Keratinocyte (primary cell): Measurements from ENCODE around the gene RGS6. TPM values are rescaled to one million over a fixed set of nuclear protein-coding genes. Genes with fewer than 3 reads are reported as not detected.

ENCODE experiments used
- DNase-seq: peaks from one replicate; pipeline ENCODE4 v3.0.0-alpha.2; 2011; ENCODE audit warnings: low read depth, missing footprints, low spot score
- FAIRE-seq: peaks from 2 replicates; lab custom pipeline; 2011; peaks lifted over from hg19 to GRCh38; lab: Jason Lieb, UNC
- H2AFZ ChIP-seq: 2 replicates; pipeline ENCODE4 v1.6.0; 2012; ENCODE audit warnings: low read length, control low read depth, inconsistent platforms; ENCODE audit not compliant: control insufficient read depth
- H3K27ac ChIP-seq: 2 replicates; pipeline ENCODE4 v1.5.1; 2011; ENCODE audit warnings: low read length; ENCODE audit not compliant: control insufficient read depth, insufficient read depth
- H3K27me3 ChIP-seq: 3 replicates; pipeline ENCODE4 v1.6.0; 2011; ENCODE audit warnings: low read length; ENCODE audit not compliant: control insufficient read depth, insufficient read depth; ENCODE audit errors: extremely low read depth
- H3K36me3 ChIP-seq, 2 experiments: 2 replicates in 1 of 2; 3 replicates in 1 of 2; pipeline ENCODE4 v1.5.1; 2011; ENCODE audit warnings: low read length in 2 of 2, mild to moderate bottlenecking in 1 of 2; ENCODE audit not compliant: control insufficient read depth in 2 of 2, insufficient read depth in 2 of 2; ENCODE audit errors: extremely low read depth in 1 of 2
- H3K4me1 ChIP-seq: 3 replicates; pipeline ENCODE4 v1.5.1; 2011; ENCODE audit warnings: low read length; ENCODE audit not compliant: control insufficient read depth, insufficient read depth; ENCODE audit errors: extremely low read depth
- H3K4me2 ChIP-seq: 3 replicates; pipeline ENCODE4 v1.6.0; 2011; ENCODE audit warnings: low read depth, low read length; ENCODE audit not compliant: control insufficient read depth, insufficient read depth; ENCODE audit errors: extremely low read depth
- H3K4me3 ChIP-seq, 3 experiments: fragments of 200-600 bp in 1 of 3; sonication (generic) in 1 of 3; 2 replicates in 2 of 3; 3 replicates in 1 of 3; pipeline ENCODE4 v1.5.1; 2011 to 2016; ENCODE audit warnings: low read length in 3 of 3, mild to moderate bottlenecking in 3 of 3, control low read depth in 2 of 3, inconsistent platforms in 1 of 3, low read depth in 1 of 3, mixed read lengths in 1 of 3, mixed run types in 1 of 3, moderate library complexity in 1 of 3; ENCODE audit not compliant: control insufficient read depth in 2 of 3, insufficient read depth in 2 of 3; ENCODE audit errors: extremely low read depth in 1 of 3
- H3K79me2 ChIP-seq: 2 replicates; pipeline ENCODE4 v1.6.0; 2012; ENCODE audit warnings: low read length; ENCODE audit not compliant: control insufficient read depth, insufficient read depth
- H3K9ac ChIP-seq: 3 replicates; pipeline ENCODE4 v1.6.0; 2011; ENCODE audit warnings: low read length; ENCODE audit not compliant: control insufficient read depth, insufficient read depth; ENCODE audit errors: extremely low read depth
- H3K9me1 ChIP-seq: 3 replicates; pipeline ENCODE4 v1.6.0; 2011; ENCODE audit warnings: low read length; ENCODE audit not compliant: control insufficient read depth, insufficient read depth; ENCODE audit errors: extremely low read depth
- H3K9me3 ChIP-seq: 2 replicates; pipeline ENCODE4 v1.5.1; 2012; ENCODE audit warnings: low read depth, low read length; ENCODE audit not compliant: control insufficient read depth
- H4K20me1 ChIP-seq: 3 replicates; pipeline ENCODE4 v1.6.0; 2011; ENCODE audit warnings: low read length; ENCODE audit not compliant: control insufficient read depth, insufficient read depth; ENCODE audit errors: extremely low read depth
- EZH2 ChIP-seq: IDR thresholded peaks from one replicate; pipeline ENCODE4 v1.6.1; 2012; ENCODE audit warnings: inconsistent platforms, mild to moderate bottlenecking, low read length, moderate library complexity
- dilution Hi-C: fragments of 300-500 bp; cut with MboI; formaldehyde crosslinking; loops from one replicate; pipeline ENCODE4 v1.7.0; 2020; ENCODE audit warnings: low sequenced_read_pairs; ENCODE audit not compliant: extremely low pct_ligation_motif_present
- polyA plus RNA-seq, 5 experiments: library from polyadenylated mRNA; depleted of rRNA in 3 of 5; stranded (reverse) in 3 of 5; stranded (forward) in 1 of 5; unstranded in 1 of 5; fragments of >200 nt; gene quantifications; 1 replicate in 1 of 5; 2 replicates in 3 of 5; 3 replicates in 1 of 5; pipeline versions ENCODE4 v1.2.1 to v1.2.3, GENCODE V29; 2011 to 2012; ENCODE audit warnings: missing spikeins in 2 of 5, low read depth in 1 of 5, low replicate concordance in 1 of 5
- TF ChIP-seq, protein P1 (sequence below), 3 experiments: IDR thresholded peaks in 1 of 3; conservative IDR thresholded peaks in 1 of 3; optimal IDR thresholded peaks in 1 of 3; 2 replicates in 2 of 3; 3 replicates in 1 of 3; pipeline versions ENCODE3 to v1.5.1; 2011; ENCODE audit warnings: low read length in 3 of 3, mild to moderate bottlenecking in 3 of 3, moderate library complexity in 2 of 3, control low read depth in 1 of 3, inconsistent platforms in 1 of 3; ENCODE audit not compliant: insufficient read depth in 2 of 3; ENCODE audit errors: extremely low read depth in 1 of 3

Gene RGS6
- polyA plus RNA-seq, 1 donor (not counting 4 experiments of a cell fraction or from before 2014, with no cell fraction given) = not detected

DNA sequence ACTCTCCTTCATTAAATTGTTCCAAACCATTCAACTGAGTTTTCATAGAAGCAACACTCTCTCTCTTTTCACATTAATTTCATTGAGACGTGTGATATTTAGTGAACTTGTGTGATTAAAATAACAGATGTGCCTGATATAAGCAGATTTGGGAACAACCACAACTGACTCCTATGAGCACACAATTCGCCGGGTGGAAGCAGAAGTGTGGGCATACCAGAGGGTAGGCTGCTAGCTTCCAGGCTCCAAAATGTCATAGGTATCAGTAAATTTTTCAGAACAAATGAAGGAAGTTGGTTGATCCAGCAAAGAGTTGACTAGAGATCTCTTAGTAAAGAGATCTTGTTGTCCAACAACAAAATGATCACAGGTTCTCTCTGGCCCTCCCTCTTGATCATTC is 532.0 kb downstream of the RGS6 start:
- H4K20me1 ChIP-seq = no peaks in the 10 kb centered on the region
- no peak overlapping the region for H2AFZ ChIP-seq
- no peaks in the 10 kb centered on the region for H3K4me1 ChIP-seq
- no peaks in the 10 kb centered on the region for H3K36me3 ChIP-seq
- dilution Hi-C loops = no loop called here
- H3K79me2 ChIP-seq = no peaks in the 10 kb centered on the region
- no peaks in the 10 kb centered on the region for H3K9me1 ChIP-seq
- no peaks in the 10 kb centered on the region for H3K27me3 ChIP-seq
- H3K9me3 ChIP-seq = no peaks in the 10 kb centered on the region
- FAIRE-seq = no peak
- no peak overlapping the region for H3K4me2 ChIP-seq
- no peak for TF ChIP-seq EZH2
- TF ChIP-seq, protein P1, sequence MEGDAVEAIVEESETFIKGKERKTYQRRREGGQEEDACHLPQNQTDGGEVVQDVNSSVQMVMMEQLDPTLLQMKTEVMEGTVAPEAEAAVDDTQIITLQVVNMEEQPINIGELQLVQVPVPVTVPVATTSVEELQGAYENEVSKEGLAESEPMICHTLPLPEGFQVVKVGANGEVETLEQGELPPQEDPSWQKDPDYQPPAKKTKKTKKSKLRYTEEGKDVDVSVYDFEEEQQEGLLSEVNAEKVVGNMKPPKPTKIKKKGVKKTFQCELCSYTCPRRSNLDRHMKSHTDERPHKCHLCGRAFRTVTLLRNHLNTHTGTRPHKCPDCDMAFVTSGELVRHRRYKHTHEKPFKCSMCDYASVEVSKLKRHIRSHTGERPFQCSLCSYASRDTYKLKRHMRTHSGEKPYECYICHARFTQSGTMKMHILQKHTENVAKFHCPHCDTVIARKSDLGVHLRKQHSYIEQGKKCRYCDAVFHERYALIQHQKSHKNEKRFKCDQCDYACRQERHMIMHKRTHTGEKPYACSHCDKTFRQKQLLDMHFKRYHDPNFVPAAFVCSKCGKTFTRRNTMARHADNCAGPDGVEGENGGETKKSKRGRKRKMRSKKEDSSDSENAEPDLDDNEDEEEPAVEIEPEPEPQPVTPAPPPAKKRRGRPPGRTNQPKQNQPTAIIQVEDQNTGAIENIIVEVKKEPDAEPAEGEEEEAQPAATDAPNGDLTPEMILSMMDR (optimal IDR thresholded peaks at IDR 0.05 in 1 of 3, IDR thresholded peaks at IDR 0.05 in 1 of 3, conservative IDR thresholded peaks at IDR 0.05 in 1 of 3; ENCODE audit: extremely low read depth in 1 of 3, insufficient read depth in 2 of 3, low read length in 3 of 3) = no peak
- DNase-seq = no peak
- no peak overlapping the region for H3K9ac ChIP-seq
- no peak overlapping the region for H3K27ac ChIP-seq
- no peak overlapping the region for H3K4me3 ChIP-seq

- no peak overlapping the region for H3K4me3 ChIP-seq
- H4K20me1 ChIP-seq = no peaks in the 10 kb centered on the region
- no peaks in the 10 kb centered on the region for H3K79me2 ChIP-seq
- FAIRE-seq (no peak), DNase-seq (no peak)
- no peak overlapping the region for H3K9ac ChIP-seq
- TF ChIP-seq, protein P1 (optimal IDR thresholded peaks at IDR 0.05 in 1 of 3, IDR thresholded peaks at IDR 0.05 in 1 of 3, conservative IDR thresholded peaks at IDR 0.05 in 1 of 3; ENCODE audit: extremely low read depth in 1 of 3, insufficient read depth in 2 of 3, low read length in 3 of 3) = no peak
- no peak for TF ChIP-seq EZH2
- H3K27me3 ChIP-seq = no peaks in the 10 kb centered on the region
- no peak overlapping the region for H2AFZ ChIP-seq
- H3K36me3 ChIP-seq = no peaks in the 10 kb centered on the region
- dilution Hi-C loops = no loop called here
- H3K27ac ChIP-seq = no peak overlapping the region
- no peaks in the 10 kb centered on the region for H3K9me1 ChIP-seq
- no peak overlapping the region for H3K4me2 ChIP-seq
- no peaks in the 10 kb centered on the region for H3K4me1 ChIP-seq
- H3K9me3 ChIP-seq = no peaks in the 10 kb centered on the region
Measured at GRCh38 chr14:72466325-72466724, 534.1 kb downstream of the RGS6 start.
